ENCODE results near the gene SHISA4.
"Not testable (repeated sequence)": the region's sequence is repeated elsewhere in the genome, so short reads cannot be mapped to it uniquely, and the experiment has no call there.

Gene SHISA4

DNA sequence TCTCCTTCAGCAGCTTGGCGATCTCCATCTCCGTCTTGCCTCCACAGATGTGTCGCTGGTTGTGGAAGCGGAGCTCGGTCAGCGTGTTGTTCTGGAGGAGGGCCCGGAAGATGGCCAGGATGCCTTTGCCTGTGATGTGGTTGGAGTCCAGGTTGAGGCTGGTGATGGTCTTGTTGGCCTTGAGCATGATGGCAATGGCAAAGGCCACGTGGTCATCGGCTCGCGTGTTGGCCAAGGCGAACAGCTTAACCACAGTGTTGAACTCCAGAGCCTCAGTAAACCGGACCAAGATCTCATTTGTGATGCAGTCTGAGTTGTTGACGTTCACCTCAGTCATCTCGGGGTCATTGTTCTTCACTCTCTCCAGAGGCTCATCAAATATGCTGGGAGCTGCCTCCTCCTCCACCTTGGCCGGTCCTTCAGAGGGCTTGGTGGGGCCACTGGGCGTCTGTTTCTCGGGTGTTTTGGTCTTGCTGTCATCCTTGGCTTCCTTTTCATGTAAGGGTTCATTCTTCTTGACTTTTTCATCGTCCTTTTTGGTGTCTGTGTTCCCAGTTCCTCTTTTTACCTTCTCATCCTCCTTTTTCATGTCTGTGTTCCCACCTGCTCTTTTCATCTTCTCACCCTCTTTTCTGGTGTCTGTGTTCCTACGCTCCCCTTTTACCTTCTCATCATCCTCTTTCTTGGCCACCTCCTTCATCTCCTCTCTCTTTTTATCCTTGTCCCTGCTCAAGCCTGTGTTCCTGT lies 11.2 kb downstream of the SHISA4 start:
- no peak for DNase-seq

DNA sequence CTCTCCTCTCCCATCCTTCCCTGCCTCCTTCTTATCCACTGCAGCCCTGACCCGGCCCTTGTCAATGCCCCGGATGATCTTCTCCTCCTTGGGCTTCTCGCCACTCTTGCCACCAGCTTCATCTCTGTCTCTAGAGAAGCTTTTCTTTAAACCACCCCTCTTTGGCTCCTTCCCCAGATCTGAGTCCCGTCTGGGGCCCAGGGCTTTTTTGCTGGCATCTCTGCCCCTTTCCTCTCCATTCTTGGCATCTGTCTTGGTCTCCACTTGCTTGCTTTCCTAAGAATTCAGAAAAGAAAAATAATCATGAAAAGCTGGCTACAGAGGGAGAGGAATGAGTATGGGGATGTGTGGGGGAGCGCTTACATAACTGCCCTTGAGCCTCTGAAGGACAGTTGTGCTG lies 11.8 kb downstream of the SHISA4 start:
- DNase-seq = no peak

DNA sequence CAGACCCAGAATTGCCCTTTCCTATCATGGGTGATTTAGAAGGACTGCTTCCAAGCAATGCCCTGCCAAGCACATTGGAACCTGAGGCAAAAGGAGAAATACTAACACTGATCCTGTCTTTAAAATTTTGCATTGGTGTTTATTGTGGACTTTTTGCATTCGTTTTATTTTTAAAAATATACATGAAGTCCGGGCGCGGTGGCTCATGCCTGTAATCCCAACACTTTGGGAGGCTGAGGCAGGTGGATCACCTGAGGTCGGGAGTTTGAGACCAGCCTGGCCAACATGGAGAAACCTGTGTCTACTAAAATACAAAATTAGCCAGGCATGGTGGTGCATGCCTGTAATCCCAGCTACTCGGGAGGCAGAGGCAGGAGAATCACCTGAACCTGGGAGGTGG lies 12.3 kb downstream of the SHISA4 start:
- DNase-seq = not testable (repeated sequence)

DNA sequence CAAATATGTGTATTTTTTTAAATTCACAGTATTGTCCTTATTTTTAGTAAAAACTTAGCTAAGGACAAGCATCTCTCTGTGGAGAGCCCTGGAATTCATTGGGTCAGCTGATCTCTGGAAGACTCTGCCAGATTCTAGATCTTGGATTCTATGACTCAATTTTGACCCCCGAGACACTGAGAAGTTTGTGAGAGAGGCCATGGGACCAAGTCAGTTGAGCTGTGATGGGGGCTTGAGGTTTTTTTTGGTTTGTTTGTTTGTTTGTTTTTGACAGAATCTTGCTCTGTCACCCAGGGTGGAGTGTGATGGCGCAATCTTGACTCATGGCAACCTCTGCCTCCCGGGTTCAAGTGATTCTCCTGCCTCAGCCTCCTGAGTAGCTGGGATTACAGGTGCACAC lies 13.5 kb downstream of the SHISA4 start:
- DNase-seq = no peak

DNA sequence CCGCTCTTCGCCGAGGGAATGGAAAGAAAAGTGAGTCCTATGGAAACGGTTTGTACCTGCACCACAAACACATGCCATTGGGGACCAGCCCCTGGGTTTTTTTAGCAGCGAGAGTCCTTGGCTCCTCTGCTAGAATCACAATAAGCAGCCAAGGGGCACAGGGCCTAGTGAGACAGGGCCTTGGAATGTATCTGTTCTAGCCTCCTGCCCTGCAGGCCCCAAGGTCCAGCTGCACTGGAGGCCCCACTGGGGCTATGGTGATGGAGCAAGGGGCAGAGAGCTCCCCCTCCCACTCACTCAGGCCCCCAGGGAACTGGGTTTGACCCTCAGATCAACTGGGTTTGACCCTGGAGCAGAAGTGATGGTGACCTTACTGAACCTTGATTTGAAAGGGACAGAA lies 14.4 kb downstream of the SHISA4 start:
- no peak for DNase-seq

DNA sequence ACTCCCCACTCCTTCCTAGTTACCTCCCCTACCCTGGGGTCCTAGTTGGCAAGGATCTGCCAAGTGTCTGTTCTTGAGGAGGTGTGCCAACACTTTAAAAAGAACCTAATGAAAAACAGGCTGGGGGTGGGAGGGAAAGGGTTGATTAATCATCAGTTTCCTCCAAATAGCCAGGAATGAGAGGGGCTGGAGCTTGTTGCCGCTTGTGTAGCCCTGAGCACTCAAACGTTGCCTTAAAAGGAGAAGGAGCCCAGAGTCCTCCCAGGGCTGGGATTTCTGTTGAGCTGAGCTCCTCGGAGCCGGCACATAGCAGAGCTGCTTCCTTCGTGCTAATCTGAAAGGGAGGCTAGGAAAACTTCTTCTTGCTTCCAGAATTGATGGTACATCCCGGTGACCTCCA lies 15.9 kb downstream of the SHISA4 start:
- DNase-seq = no peak

DNA sequence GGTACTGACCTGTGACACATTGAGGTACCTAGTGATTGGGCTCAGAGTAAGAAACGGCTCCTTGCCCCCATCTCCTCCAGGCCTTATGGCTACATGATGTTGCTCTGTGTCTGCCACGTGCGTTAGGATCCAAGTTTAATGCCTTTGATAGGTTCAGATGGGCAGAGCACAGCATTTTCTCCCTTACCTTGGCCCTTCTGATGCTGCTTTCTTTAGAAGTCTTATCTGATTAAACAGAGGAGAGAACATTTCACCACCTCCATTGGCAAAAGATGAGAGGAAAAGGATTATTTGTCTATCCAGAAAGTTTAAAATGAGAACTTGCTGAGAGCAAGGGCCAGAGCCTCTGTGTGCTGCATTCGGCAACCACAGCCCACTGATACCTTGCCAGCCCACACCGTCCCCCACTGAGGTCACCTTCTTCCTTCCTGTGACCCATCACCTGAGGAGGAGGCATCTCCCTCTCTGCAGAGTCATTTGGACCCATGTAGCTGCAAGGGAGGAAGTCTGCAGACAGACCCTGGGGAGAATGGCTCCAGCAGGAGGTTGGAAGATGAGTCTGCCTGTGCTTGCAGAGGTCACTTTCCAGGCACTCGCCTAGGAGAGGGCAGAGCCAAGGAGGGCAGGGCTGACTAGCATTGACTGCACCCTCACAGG lies 16.7 kb downstream of the SHISA4 start:
- DNase-seq = no peak

DNA sequence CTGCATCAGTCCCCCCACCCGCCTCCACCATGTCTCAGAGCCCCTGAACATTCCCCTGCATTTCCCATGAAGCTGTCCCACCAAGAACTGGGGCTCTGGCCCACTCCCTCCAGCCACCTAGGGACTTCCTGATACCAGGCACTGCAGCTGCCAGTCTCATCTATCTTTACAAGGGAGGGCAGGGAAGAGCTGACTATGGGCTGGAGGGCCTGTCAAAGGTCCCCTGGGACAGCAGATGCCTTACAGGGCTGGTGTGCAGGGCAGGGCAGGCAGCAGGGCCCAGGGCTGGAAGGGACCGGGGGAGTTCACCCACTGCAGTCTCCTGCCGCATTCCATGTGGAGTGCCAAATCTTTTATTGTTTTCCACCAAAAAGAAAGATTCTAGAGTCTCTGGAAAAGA lies 17.6 kb downstream of the SHISA4 start:
- no peak for DNase-seq

DNA sequence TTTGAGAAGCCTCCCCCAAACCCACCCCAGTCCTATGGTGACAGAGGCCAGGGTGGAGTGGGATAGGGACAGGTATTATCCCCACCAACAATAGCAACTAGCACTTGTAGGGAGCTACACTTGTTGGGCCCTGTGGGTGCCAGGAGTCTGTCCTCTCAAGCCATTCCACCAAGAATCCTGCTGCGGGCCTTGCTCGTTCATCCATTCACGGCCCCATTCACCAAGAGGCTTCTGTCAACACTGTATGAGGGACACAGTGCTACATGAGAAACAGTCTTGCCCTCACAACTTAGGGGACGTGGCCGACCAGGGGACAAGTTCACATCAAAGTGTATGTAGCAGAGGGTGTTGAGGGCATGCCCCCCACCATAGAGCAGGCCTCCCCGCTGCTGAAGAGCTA lies 18.9 kb downstream of the SHISA4 start:
- no peak for DNase-seq

DNA sequence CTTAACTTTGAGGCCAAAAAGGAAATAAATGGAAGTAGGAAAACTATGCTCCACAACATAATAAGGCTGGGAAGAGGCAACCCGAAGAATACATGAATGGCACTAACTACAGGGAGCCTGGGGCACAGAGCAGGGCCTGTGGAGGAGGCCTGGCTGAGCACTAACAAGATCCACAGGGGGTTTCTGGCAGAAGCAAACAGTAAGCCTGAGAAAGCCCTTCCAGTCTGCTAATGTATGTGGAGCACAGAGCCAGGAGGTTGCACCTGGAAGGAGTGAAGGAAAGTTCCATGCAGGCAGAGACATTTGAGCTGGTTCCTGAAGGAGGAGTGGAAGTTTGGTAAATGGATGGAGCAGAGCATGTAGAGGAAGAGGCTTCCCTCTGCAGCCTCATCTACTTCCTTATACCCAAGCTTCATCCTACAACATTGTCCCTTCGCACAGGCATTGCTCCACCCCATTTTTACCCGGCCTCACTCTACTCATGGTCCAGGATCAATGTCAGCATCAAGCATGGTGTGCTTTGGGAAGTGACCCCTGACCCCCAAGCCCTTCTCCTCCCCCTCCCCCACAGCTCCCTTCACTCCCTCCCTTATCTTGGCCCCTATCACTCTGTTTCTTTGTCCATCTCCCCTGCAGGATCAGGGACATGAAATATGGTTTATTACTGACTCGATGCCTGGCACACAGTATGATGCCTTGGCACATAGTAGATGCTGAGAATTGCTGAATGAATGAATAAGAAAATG lies 23.3 kb downstream of the SHISA4 start:
- DNase-seq = no peak

DNA sequence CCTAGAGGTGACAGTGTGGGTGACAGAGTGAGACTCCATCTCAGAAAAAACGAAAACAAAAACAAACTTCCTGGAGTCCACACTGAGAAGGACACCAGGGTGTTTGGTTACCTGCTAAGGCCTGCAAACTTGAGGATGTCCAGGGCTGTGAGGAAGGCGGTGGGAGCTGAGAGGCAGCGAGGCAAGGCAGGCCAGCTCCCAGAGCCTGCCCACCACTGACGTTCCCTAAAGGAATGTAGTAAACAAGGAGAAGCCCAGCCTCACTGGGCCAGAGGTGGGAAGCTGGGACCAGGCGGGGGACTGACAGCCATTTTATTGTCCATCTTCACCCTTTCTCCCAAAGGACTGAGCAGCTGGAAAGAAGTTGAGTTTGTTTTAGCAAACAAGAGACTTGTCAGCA lies 24.1 kb downstream of the SHISA4 start:
- no peak for DNase-seq

DNA sequence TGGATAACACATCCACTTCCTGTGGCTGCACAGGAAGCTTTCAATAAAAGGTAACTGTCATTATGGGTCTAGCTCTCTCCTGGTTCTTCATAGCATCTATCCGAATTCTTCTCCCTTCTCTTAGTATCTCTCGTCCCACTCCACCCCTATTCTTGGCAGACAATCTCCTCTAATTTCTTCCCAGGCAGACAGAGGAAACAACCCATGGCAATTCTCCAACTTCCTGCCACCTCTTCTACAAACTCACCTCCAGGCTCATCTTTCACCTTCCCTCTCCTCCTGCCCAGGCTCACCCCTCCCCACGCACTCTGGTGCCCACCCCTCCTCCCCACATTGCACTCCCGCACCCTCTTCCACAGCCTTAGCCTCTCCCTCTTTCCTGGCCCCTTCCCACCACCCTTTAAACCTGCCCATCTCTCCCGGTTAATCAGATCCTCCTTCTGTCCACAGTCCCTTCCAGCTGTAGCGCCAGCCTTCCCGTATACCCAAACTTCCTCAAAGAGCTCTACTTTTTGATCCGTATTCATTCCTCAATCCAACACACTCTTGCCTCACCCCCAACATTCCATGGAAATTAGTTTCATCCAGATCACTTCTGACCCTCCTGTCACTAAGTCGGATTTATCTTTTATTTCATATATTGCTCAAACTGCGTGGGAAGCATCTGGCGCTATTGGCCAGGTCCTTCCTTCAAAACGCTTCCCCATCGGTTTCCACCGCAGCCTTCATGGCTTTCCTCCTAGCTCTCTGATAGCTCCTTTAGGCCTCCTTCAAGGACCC lies 25.9 kb downstream of the SHISA4 start:
- DNase-seq = no peak

DNA sequence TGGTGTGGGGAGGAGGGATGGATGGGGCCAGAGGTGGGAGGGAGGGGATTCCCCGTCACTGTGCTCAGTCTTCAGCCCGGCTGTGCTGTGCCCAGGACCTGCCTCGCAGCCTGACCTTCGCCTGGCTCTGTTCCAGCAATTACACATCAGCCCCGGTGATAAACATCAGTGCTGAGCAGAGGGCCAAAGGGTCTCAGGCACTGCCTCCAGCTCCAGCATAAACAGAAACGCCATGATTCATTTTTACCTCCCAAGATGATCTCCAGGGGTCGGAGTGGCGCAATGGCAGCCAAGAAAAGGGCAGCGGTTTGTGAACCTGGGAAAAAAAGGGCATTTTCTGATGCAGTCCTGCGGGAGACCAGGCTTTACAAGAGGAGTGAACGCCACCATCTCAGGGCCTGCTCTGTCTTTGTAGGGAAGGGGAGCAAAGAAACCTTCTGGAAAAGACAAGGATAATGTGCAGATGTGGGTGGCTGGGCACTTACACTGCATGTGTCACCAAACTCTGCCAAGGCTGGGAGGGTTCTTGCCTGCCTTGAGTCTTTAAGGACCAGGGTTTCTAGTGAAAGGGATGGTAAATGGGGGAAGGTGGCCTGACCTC lies 28.1 kb downstream of the SHISA4 start:
- DNase-seq = no peak

DNA sequence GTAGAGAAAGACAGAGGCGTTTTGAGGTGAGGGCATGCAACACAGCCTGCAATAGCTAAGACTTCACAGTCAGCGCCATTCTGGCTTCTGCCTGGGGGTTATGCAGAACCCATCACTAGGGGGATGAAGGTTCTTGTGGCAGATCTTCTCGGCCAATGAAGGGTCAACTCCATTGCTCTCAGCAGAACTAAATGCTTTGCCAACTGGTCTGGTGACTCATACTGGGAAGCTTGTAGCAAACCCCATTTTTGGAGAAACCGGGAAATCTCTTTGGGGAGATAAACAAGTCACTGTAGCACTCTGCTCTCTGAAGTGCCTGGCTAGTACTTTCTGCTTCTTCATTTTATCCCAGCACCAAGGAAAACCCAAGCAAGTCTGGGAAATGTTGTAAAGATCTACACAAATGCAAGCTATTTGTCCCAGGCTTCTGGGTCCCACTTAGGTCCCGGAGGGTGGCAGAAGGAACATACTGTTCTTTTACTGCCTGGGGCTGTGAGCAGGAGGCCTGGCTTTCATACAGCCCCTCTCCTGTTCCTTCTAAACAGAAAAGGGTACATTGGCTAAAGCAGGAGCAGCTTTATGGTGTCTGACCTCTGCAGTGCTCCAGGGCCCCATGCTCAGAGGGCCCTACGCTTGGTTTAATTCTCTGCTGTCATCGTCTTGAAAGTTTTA lies 28.8 kb downstream of the SHISA4 start:
- DNase-seq = no peak

DNA sequence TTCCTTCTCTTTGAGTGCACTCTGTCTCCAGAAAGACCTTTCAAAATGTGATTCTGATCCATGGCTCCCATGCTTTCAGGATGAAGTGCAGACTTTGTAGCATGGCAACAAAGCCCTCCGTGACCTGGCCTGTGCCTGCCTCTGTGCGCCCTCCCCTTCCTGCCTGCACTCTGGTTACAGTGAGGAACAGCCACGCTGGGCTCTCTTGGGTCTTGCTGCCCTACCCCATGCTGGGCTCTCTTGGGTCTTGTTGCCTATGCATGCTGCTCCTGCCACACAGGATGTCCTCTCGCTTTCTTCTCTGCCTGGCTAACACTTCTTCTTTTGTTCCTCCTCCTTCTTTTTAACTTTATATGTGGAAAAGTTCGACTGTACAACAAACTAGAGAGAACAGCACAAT lies 29.6 kb downstream of the SHISA4 start:
- no peak for DNase-seq

DNA sequence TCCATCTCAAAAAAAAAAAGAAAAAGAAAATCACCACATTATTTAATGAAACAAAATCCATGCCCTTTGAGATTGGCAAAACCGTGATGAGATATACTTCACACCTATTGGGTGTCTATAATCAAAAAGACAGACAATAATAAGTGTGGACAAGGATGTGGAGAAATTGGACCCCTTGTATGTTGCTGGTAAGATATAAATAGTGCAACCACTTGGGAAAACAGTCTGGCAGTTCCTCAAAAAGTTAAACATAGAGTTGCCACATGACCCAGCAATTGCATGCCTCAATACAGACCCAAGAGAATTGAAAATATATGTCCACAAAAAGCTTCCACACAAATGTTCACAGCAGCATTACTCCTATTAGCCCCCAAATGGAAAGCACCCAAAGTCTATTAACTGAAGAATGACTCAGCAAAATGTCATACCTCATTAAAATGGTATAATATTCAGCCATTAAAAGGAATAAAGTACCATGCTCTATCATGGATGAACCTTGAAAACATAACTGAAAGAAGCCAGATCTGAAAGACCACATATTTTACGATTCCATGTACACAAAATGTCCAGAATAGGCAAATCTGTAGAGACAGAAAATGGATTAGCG lies 33.4 kb downstream of the SHISA4 start:
- no peak for DNase-seq

DNA sequence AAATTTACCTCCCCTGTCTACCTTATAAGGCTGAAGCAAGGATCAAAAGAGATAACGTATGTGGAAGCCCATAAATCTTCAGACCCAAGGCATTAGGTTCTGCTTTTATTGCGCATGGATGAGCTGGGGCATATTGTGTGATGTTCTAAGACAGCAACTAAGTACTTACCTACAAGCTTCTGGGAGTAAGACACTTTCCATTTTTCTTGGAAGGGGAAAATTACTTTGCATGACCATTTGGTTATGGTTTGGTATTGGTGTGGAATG lies 36.5 kb downstream of the SHISA4 start:
- no peak for DNase-seq

DNA sequence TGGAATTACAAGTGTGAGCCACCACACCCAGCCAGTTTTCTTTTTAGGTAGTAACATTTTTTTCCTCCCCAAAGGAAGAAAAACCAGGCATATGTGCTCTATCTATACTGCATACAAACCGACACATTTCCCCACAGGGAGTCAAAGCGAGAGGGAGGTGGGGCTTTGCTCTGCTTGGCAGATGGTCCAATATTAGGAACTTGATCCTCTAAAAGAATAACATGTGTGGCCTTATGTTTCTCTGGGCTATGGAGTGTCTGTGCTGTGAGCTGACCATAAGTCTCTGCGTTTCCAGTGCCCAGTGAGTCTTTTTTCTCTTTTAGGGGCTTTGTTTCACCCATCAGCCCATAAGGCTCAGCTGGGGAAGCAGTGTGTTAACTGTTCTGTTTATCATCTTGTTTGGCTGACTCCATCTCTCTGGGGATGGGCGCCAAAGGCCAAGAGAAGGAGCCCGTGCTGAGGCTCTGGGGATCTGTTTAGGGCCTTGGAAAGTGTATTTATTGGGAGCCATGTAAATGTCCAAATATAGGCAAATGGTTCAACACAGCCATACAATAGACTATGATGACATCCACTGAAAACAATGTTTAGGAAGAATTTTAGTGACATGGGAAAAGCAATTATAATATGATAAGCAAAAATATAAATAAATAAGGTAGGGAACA lies 37.4 kb downstream of the SHISA4 start:
- DNase-seq = no peak

DNA sequence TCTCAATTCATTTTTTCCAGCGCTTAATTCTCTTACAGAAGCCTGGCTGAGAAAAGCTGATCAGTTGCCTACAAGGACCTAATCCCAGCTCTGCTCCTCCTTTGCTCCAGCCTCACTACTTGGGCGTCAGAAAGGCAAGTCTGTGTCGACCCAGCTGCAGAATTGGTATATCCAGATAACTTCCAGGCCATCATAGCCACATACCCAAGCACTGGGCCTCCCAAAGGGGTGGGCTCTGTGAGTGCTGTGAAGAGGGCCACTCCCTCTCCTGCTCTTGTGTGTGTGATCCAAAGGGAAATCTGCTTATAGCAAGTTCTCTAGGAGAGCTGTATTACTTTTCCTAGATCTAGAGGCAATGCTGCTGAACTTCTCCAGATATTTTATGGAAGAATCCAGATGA lies 39.6 kb downstream of the SHISA4 start:
- DNase-seq = no peak

DNA sequence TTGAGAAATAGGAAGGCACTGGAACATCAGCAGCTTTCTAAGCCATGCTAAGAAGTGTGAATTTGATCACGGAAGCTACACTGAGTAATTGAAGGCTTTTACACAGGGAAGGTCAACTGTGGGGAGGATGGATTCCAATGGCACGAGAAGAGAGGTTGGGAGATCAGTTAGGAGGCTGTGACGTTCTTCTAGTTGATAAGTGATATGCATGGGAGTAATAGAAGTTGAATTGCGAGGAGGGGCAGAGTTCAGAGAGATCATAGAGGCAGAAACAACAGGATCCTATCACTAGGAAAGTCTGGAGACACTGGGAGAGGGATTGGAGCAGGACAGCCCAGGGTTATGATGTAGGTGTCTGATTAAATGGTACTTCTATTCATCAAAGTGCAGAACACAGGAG lies 41.4 kb downstream of the SHISA4 start:
- DNase-seq = no peak

DNA sequence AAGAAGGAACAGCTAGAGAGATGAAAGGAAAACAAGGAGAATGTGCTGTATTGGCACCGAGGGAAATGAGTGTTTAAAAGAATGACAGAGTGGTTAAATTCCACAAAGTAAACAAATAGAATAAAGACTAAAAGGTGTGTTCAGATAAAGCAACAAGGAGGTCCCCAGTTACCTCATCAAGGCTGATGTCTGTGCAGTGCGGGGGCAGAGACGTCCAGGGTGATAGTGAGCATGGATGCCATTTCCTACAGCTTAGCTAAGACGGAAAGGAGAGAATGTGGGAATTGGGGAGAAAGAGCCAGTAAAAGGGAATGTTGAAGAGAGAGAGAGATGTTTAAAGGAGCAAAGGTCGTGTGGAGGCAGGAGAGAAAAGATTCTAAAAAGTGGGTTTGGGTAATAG lies 42.1 kb downstream of the SHISA4 start:
- no peak for DNase-seq
